Sigmoid colon (tissue), 7 donors: ENCODE measurements around the gene CNTNAP5. TPM values are rescaled to one million over a fixed set of nuclear protein-coding genes. Genes with fewer than 3 reads are reported as not detected.

Source experiments
- DNase-seq: peaks from one replicate; pipeline ENCODE4 v3.0.0-alpha.2; 2019
- H3K27ac ChIP-seq, 4 donors: fragments of 200-600 bp; sonication (generic); one replicate each; pipeline ENCODE4 v1.5.1; 2016 to 2019; ENCODE audit warnings: mild to moderate bottlenecking in 1 of 4
- H3K27me3 ChIP-seq, 3 donors: fragments of 200-600 bp; sonication (generic); one replicate each; pipeline ENCODE4 v1.5.1; 2019; ENCODE audit warnings: mild to moderate bottlenecking in 1 of 3
- H3K36me3 ChIP-seq, 4 donors: fragments of 200-600 bp; sonication (generic); one replicate each; pipeline ENCODE4 v1.5.1; 2016 to 2019
- H3K4me1 ChIP-seq, 4 donors: fragments of 200-600 bp; sonication (generic); one replicate each; pipeline ENCODE4 v1.5.1; 2017 to 2019
- H3K4me3 ChIP-seq, 4 donors: fragments of 200-600 bp; sonication (generic); one replicate each; pipeline ENCODE4 v1.5.1; 2017 to 2019; ENCODE audit warnings: mild to moderate bottlenecking in 2 of 4, moderate library complexity in 1 of 4
- H3K9me3 ChIP-seq, 4 donors: fragments of 200-600 bp in 3 of 4; sonication (generic) in 3 of 4; one replicate each; pipeline versions ENCODE4 v1.5.1 to v1.6.1; 2013 to 2019
- EP300 ChIP-seq, 4 donors: sonication (generic); formaldehyde crosslinking; IDR thresholded peaks; one replicate each; pipeline ENCODE4 v1.6.1; 2017; ENCODE audit warnings: antibody characterized with exemption in 4 of 4
- POLR2A ChIP-seq, 2 donors: fragments of 450-650 bp; IDR thresholded peaks; one replicate each; pipeline ENCODE4 v1.6.1; 2016; ENCODE audit warnings: antibody characterized with exemption in 2 of 2, mild to moderate bottlenecking in 2 of 2, moderate library complexity in 2 of 2
- POLR2AphosphoS5 ChIP-seq, 4 donors: sonication (generic); formaldehyde crosslinking; IDR thresholded peaks; one replicate each; pipeline ENCODE4 v1.6.1; 2017; ENCODE audit warnings: antibody characterized with exemption in 4 of 4
- WGBS, 2 donors: extraction: QIAGEN DNeasy Blood & Tissue Kit; methylation state at CpG; one replicate each; pipeline ENCODE4 v1.1.7; 2013; 5-methylcytosine and 5-hydroxymethylcytosine counted together
- intact Hi-C: fragments of 100-400 bp; cut with DNase I; formaldehyde crosslinking; loops from one replicate; pipeline ENCODE4 v1.15.1; 2023
- polyA plus RNA-seq, 3 donors: library from polyadenylated mRNA; stranded (reverse); fragments of 200-250 nt; gene quantifications; one replicate each; pipeline ENCODE4 v1.2.3, GENCODE V29; 2013
- total RNA-seq, 4 donors: library from RNA; depleted of rRNA; stranded (reverse); fragments of >200 nt; gene quantifications; one replicate each; pipeline ENCODE4 v1.1.0, GENCODE V29; 2016
- TF ChIP-seq, protein P1 (sequence below), 4 experiments: fragments of 450-650 bp in 3 of 4; fragments of 200-600 bp in 1 of 4; IDR thresholded peaks; one replicate each; pipeline ENCODE4 v1.5.1; 2016 to 2019; ENCODE audit warnings: antibody characterized with exemption in 4 of 4, mild to moderate bottlenecking in 3 of 4, moderate library complexity in 2 of 4
- donor health status: healthy with polysubstance abuse.
- donor health status: Bipolar disorder and iron deficiency.
- donor health status: healthy.

CNTNAP5 gene
- total and polyA plus RNA-seq, 7 donors: 0.74 to 4.5 (median 1.5) TPM; not detected in 2

DNA sequence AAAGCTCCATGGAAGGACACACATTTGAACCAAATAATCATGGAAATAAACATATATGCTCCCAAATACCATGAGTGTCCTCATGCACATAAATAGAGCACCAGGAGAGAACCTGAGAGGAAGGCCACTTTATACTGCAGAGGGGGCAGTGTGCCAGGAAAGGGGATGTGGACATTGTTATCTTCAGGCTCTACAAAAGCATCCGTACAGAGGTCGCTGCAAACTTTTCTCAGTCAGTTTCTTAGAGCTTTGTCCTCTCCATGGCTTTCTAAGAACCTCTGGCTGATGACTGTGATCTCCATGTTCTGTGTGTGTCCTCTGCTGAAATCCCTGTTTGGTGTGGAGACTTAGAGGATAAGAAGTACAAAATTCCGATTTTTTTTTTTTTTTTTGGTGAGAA is 515.7 kb downstream of the CNTNAP5 start:
- Histone ChIP-seq H3K27ac (no peak overlapping the region), H3K27me3 (no peaks in the 10 kb centered on the region), H3K36me3 (no peaks in the 10 kb centered on the region), H3K4me3 (no peak overlapping the region), H3K9me3 (no peaks in the 10 kb centered on the region), H3K4me1 (peaks cover 0 to 14% (median 4%) of the 10 kb centered on the region in 4 donors)
- WGBS, 2 donors: 72 to 91% methylated on average over 3 of the region's 3 CpGs
- no peak for DNase-seq
- intact Hi-C loops: no loop called here
- TF ChIP-seq POLR2AphosphoS5 (IDR thresholded peaks at IDR 0.05) (no peak), POLR2A (IDR thresholded peaks at IDR 0.05) (no peak), EP300 (IDR thresholded peaks at IDR 0.05) (no peak)
- TF ChIP-seq, protein P1, sequence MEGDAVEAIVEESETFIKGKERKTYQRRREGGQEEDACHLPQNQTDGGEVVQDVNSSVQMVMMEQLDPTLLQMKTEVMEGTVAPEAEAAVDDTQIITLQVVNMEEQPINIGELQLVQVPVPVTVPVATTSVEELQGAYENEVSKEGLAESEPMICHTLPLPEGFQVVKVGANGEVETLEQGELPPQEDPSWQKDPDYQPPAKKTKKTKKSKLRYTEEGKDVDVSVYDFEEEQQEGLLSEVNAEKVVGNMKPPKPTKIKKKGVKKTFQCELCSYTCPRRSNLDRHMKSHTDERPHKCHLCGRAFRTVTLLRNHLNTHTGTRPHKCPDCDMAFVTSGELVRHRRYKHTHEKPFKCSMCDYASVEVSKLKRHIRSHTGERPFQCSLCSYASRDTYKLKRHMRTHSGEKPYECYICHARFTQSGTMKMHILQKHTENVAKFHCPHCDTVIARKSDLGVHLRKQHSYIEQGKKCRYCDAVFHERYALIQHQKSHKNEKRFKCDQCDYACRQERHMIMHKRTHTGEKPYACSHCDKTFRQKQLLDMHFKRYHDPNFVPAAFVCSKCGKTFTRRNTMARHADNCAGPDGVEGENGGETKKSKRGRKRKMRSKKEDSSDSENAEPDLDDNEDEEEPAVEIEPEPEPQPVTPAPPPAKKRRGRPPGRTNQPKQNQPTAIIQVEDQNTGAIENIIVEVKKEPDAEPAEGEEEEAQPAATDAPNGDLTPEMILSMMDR (IDR thresholded peaks at IDR 0.05): no peak

DNA sequence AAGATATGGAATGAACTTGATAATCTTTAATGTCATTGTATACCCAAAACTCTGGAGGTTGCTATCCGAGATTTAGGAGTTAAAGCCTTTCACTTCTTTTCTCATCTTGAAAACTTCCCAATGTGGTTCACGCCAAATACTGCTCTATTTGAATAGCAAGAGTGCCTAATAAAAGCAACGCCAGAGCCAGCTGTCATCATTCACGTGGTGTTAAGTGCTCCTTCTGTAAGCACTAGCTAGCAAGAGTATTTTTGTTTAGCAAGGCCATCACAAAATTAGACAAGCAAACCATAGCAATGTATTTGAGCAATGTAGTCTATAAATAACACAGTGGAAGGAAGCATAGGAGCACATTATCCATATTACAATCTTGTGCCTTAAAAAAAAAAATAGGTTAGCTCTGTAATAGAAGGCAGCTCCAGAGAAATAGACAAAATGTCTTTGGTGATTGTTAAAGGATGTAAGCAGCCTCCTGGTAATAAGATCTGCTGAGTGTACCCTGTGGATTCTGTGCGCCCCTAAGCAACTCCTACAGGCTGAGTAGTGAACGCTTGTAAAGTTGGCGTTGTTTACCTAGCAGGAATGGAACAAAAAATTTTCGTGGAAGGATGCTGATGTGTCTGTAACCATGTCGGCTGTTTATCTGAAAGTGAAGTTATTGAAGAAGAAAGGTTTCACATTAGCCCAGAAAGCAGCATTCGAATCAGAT is 518.0 kb downstream of the CNTNAP5 start:
- peaks cover 0 to 14% (median 4%) of the 10 kb centered on the region in 4 donors for H3K4me1 ChIP-seq
- no peaks in the 10 kb centered on the region for H3K27me3 ChIP-seq
- no peak overlapping the region for H3K4me3 ChIP-seq
- 44 to 54% methylated on average over 10 of the region's 10 CpGs for WGBS, 2 donors
- H3K36me3 ChIP-seq: no peaks in the 10 kb centered on the region
- DNase-seq: no peak
- no peaks in the 10 kb centered on the region for H3K9me3 ChIP-seq
- TF ChIP-seq POLR2AphosphoS5 (IDR thresholded peaks at IDR 0.05) (peak in 1 of 4 donors; percentile 42), EP300 (IDR thresholded peaks at IDR 0.05) (no peak), POLR2A (IDR thresholded peaks at IDR 0.05) (no peak)
- intact Hi-C loops: no loop called here
- H3K27ac ChIP-seq: peak overlapping the region in 1 of 4 donors; percentile 17

DNA sequence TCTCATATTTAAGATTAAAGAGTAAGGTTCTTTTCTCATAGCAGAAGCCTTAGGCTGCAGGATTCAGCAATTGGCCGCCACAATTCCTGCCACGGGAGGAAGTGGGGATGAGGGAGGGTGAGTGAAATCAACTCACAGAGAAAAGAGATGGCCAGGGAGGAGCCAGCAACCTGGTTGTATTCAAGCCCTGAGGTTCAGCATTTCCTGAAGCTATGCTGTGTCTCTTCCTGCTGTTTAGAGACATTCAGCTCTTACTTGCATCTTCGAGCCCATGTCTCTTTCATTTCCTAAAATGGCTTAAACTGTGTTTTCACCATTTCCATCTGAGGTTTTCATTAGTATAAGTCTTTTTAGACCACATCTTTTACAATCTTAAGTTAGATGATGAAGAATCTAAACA is 522.6 kb downstream of the CNTNAP5 start:
- intact Hi-C loops: no loop called here
- 56 to 72% methylated on average over 3 of the region's 3 CpGs for WGBS, 2 donors
- Histone ChIP-seq H3K9me3 (no peaks in the 10 kb centered on the region), H3K36me3 (no peaks in the 10 kb centered on the region), H3K4me3 (no peak overlapping the region), H3K4me1 (peaks cover 0 to 10% (median 4%) of the 10 kb centered on the region in 4 donors), H3K27me3 (no peaks in the 10 kb centered on the region), H3K27ac (no peak overlapping the region)
- no peak for DNase-seq
- TF ChIP-seq EP300 (IDR thresholded peaks at IDR 0.05): no peak
- TF ChIP-seq, protein P1 (IDR thresholded peaks at IDR 0.05): no peak
- no peak for TF ChIP-seq POLR2AphosphoS5 (IDR thresholded peaks at IDR 0.05)
- TF ChIP-seq POLR2A (IDR thresholded peaks at IDR 0.05): no peak

DNA sequence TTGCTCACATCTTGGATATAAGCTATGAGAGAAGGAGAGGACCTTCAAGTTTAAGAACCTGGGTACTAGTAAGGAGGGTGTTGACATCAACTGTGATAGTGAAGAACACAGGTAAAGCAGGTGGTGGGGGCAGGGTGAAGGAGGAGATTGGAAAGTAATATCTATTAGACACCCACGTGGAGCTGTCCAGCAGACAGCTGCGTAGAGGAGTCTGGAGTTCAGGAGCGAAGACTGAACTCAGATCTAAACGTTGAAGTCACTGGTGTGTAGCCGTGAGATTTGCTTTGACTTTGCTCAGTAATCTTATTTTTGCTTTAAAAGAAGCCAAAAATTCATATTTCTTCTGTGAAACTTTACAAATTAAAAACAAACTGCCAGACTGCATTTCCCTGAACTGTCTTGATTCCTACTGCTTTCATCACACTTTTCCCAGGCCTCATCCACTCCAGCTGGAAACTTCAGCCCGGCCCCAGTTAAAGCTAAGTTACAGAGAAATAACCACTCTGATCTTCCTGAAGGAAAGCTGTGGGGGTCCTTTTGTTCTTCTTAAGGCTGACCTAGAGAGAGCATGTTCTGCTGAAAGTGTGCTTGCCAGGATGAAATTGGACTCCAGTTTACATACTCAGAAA is 533.3 kb downstream of the CNTNAP5 start:
- Histone ChIP-seq H3K9me3 (no peaks in the 10 kb centered on the region), H3K4me3 (no peak overlapping the region), H3K4me1 (no peaks in the 10 kb centered on the region), H3K36me3 (no peaks in the 10 kb centered on the region), H3K27me3 (no peaks in the 10 kb centered on the region), H3K27ac (no peak overlapping the region)
- TF ChIP-seq POLR2A (IDR thresholded peaks at IDR 0.05) (no peak), EP300 (IDR thresholded peaks at IDR 0.05) (no peak), POLR2AphosphoS5 (IDR thresholded peaks at IDR 0.05) (no peak)
- TF ChIP-seq, protein P1 (IDR thresholded peaks at IDR 0.05): no peak
- no peak for DNase-seq
- 71 to 77% methylated on average over 6 of the region's 6 CpGs for WGBS, 2 donors
- intact Hi-C loops: no loop called here

DNA sequence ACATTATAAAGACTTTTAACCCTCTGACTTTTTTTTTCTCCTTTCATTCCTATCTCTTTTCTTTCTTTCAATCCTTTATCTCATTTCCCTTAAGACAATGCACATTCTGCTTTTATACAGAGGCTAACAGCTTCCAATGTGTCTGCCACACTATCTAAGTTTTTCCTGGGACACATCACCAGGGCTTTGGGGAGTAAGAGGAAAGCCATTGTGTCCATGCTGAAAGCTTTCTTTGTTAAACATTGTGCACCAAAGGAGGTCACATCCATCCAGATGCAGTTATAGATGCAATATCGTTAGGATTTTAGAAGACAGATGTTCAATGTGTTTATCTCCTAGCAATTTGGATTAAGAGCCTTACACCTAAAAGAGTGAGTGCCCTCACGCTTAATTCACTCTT is 534.1 kb downstream of the CNTNAP5 start:
- Histone ChIP-seq H3K4me3 (no peak overlapping the region), H3K4me1 (no peaks in the 10 kb centered on the region), H3K27ac (no peak overlapping the region), H3K27me3 (no peaks in the 10 kb centered on the region), H3K36me3 (no peaks in the 10 kb centered on the region), H3K9me3 (no peaks in the 10 kb centered on the region)
- TF ChIP-seq EP300 (IDR thresholded peaks at IDR 0.05): no peak
- TF ChIP-seq, protein P1 (IDR thresholded peaks at IDR 0.05): no peak
- no peak for TF ChIP-seq POLR2A (IDR thresholded peaks at IDR 0.05)
- TF ChIP-seq POLR2AphosphoS5 (IDR thresholded peaks at IDR 0.05): no peak
- WGBS, 2 donors: 64 to 81% methylated on average over 2 of the region's 2 CpGs
- no peak for DNase-seq
- intact Hi-C loops: no loop called here
